ENCODE results near the gene DCC. TPM values are rescaled to one million over a fixed set of nuclear protein-coding genes. Genes with fewer than 3 reads are reported as not detected.

DCC gene
- total RNA-seq, 1 donor from 2014 or later, result 0.24 TPM

DNA sequence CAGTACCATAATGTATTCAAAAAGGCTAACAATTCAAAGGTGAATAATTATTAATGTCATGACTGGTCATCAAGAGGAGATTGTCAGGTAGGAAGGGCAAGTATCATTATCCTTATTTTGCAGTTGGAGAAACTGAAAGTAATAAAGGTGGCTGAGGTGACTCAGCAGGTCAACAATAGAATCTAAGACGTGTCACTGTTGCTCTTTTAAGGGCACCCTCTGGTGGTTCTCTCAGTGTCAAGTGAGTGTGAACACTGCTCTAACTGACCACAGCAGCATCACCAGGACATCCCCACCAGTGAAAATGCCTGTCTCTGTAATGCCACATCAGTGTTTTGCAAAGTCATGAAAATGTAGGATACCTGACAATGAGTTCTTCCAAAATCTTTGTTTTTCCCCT is 69.7 kb downstream of the DCC start:
- H3K4me3 Mint-ChIP-seq (ENCODE audit: unreplicated experiment), result no peak overlapping the region
- H3K27ac Mint-ChIP-seq (ENCODE audit: unreplicated experiment), result no peak overlapping the region
- no peaks in the 10 kb centered on the region for H3K36me3 Mint-ChIP-seq (ENCODE audit: unreplicated experiment)
- H3K27me3 Mint-ChIP-seq (ENCODE audit: unreplicated experiment), result no peaks in the 10 kb centered on the region
- no peaks in the 10 kb centered on the region for H3K4me1 Mint-ChIP-seq (ENCODE audit: unreplicated experiment)
- no peak for DNase-seq (ENCODE audit: extremely low spot score, unreplicated experiment)
- H3K9me3 Mint-ChIP-seq (ENCODE audit: unreplicated experiment), result no peaks in the 10 kb centered on the region
- TF ChIP-seq, protein P1, sequence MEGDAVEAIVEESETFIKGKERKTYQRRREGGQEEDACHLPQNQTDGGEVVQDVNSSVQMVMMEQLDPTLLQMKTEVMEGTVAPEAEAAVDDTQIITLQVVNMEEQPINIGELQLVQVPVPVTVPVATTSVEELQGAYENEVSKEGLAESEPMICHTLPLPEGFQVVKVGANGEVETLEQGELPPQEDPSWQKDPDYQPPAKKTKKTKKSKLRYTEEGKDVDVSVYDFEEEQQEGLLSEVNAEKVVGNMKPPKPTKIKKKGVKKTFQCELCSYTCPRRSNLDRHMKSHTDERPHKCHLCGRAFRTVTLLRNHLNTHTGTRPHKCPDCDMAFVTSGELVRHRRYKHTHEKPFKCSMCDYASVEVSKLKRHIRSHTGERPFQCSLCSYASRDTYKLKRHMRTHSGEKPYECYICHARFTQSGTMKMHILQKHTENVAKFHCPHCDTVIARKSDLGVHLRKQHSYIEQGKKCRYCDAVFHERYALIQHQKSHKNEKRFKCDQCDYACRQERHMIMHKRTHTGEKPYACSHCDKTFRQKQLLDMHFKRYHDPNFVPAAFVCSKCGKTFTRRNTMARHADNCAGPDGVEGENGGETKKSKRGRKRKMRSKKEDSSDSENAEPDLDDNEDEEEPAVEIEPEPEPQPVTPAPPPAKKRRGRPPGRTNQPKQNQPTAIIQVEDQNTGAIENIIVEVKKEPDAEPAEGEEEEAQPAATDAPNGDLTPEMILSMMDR (IDR thresholded peaks at IDR 0.05), result no peak

DNA sequence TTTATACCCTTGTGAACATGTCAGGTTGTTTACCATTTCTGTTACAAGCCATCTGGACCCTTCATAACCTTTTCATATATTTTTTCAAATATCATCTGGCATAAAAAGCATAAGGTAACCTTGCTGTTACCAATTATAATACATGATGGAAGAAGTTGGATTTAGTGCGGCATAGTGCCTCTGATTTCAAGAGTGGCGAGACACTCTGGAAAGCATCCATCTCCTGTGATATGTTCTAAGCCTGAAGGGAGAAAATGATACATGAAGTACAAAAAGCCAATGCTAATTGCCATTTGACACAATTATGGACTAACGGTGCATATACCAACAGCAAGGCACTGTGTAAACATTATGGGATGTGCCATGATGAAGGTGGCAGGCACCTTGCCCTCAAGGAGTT is 75.1 kb downstream of the DCC start:
- TF ChIP-seq, protein P1 (IDR thresholded peaks at IDR 0.05), result no peak
- no peaks in the 10 kb centered on the region for H3K36me3 Mint-ChIP-seq (ENCODE audit: unreplicated experiment)
- H3K27me3 Mint-ChIP-seq (ENCODE audit: unreplicated experiment), result no peaks in the 10 kb centered on the region
- H3K9me3 Mint-ChIP-seq (ENCODE audit: unreplicated experiment), result peaks cover 9% of the 10 kb centered on the region
- H3K4me3 Mint-ChIP-seq (ENCODE audit: unreplicated experiment), result no peak overlapping the region
- no peak overlapping the region for H3K27ac Mint-ChIP-seq (ENCODE audit: unreplicated experiment)
- H3K4me1 Mint-ChIP-seq (ENCODE audit: unreplicated experiment), result no peaks in the 10 kb centered on the region
- no peak for DNase-seq (ENCODE audit: extremely low spot score, unreplicated experiment)

DNA sequence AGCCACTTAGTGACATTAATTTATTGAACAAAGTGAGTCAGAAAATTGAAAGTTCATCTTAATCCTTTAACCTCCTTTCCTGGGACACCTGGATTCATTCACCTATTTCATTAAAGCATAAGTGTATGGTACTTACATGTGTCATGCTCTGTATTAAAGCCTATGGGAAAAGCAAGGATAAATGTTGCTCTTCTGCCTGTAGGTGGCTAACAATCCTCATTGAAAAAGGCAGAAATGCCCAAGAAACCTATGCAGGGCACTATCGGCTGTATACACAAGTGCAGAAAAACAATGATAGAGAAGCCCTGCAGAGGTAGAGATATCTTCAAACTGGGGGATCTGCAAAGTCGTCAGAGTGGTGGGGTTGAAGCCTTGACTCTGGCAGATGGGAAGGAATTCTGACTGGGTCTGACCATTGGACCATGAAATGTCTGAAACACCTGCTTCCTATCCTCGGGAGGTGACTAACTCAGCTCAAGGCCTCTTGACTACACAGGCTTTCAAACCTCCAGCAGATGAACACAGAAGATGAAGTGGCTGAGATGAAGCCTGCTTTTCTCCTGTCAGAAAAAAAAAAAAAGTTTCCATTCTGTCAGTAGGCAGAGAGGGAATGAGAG is 83.1 kb downstream of the DCC start:
- H3K4me1 Mint-ChIP-seq (ENCODE audit: unreplicated experiment), result no peaks in the 10 kb centered on the region
- peaks cover 4% of the 10 kb centered on the region for H3K9me3 Mint-ChIP-seq (ENCODE audit: unreplicated experiment)
- TF ChIP-seq, protein P1 (IDR thresholded peaks at IDR 0.05), result no peak
- DNase-seq (ENCODE audit: extremely low spot score, unreplicated experiment), result no peak
- H3K36me3 Mint-ChIP-seq (ENCODE audit: unreplicated experiment), result no peaks in the 10 kb centered on the region
- H3K4me3 Mint-ChIP-seq (ENCODE audit: unreplicated experiment), result no peak overlapping the region
- H3K27ac Mint-ChIP-seq (ENCODE audit: unreplicated experiment), result no peak overlapping the region
- H3K27me3 Mint-ChIP-seq (ENCODE audit: unreplicated experiment), result no peaks in the 10 kb centered on the region

DNA sequence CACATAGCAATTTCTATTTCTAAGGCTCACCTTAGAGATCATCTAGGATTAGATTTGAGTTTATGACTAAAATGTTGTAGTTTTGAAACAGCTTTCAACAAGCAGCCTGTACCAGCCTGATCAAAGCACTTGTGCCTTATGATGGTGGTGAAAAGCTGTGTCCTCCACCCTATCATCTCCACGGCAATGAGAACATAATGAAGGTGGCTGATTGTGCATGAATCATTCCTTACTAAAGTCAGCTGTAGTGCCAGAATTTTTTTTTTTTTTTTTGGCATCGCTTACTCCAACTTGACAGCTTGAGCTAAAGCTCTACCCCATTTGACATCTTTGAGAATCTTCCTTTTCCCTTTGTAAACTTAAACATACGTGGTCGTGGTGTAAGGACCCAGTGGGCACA is 86.0 kb downstream of the DCC start:
- H3K27ac Mint-ChIP-seq (ENCODE audit: unreplicated experiment), result no peak overlapping the region
- no peaks in the 10 kb centered on the region for H3K27me3 Mint-ChIP-seq (ENCODE audit: unreplicated experiment)
- no peaks in the 10 kb centered on the region for H3K36me3 Mint-ChIP-seq (ENCODE audit: unreplicated experiment)
- TF ChIP-seq, protein P1 (IDR thresholded peaks at IDR 0.05), result no peak
- H3K4me3 Mint-ChIP-seq (ENCODE audit: unreplicated experiment), result no peak overlapping the region
- H3K9me3 Mint-ChIP-seq (ENCODE audit: unreplicated experiment), result peaks cover 5% of the 10 kb centered on the region
- no peak for DNase-seq (ENCODE audit: extremely low spot score, unreplicated experiment)
- no peaks in the 10 kb centered on the region for H3K4me1 Mint-ChIP-seq (ENCODE audit: unreplicated experiment)

DNA sequence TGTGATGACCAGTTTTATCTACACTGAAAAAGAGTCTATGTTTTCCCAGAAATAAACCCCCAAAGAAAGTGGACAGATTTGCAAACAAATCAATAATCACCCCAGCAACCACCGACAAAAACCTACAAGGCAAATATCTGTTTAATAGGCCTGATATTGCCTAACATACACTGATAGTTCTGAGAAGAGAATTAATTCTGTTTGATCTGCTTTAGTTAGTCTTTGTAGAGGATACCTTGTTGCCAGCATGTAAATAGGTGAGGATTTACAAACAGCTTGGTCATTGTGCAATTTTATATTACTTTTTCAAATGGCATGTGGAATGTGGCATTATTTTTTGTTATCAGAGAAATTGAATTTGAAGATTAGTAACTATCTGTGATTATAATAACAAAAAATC is 86.5 kb downstream of the DCC start:
- Mint-ChIP-seq H3K4me3 (ENCODE audit: unreplicated experiment) (no peak overlapping the region), H3K27me3 (ENCODE audit: unreplicated experiment) (no peaks in the 10 kb centered on the region), H3K9me3 (ENCODE audit: unreplicated experiment) (peaks cover 5% of the 10 kb centered on the region), H3K36me3 (ENCODE audit: unreplicated experiment) (no peaks in the 10 kb centered on the region), H3K27ac (ENCODE audit: unreplicated experiment) (no peak overlapping the region), H3K4me1 (ENCODE audit: unreplicated experiment) (no peaks in the 10 kb centered on the region)
- no peak for DNase-seq (ENCODE audit: extremely low spot score, unreplicated experiment)
- TF ChIP-seq, protein P1 (IDR thresholded peaks at IDR 0.05), result no peak
